DOHH2 (cell line): ENCODE measurements around the gene BORA.

Experiments
- EZH2phosphoT487 ChIP-seq: fragments of 200-600 bp; sonication (generic); IDR thresholded peaks from 2 replicates; pipeline ENCODE4 v1.6.1; 2017; ENCODE audit warnings: borderline replicate concordance, mild to moderate bottlenecking, antibody characterized with exemption, low read length, moderate library complexity, mixed read lengths
- TF ChIP-seq, protein P1 (sequence below): fragments of 200-600 bp; sonication (generic); IDR thresholded peaks from one replicate; pipeline ENCODE4 v1.5.1; 2014; ENCODE audit warnings: antibody characterized with exemption, mild to moderate bottlenecking, low read depth, low read length; ENCODE audit not compliant: poor library complexity, severe bottlenecking

GRCh38 chr13:72728290-72728605, 525 bp downstream of the BORA start:
- TF ChIP-seq, protein P1, sequence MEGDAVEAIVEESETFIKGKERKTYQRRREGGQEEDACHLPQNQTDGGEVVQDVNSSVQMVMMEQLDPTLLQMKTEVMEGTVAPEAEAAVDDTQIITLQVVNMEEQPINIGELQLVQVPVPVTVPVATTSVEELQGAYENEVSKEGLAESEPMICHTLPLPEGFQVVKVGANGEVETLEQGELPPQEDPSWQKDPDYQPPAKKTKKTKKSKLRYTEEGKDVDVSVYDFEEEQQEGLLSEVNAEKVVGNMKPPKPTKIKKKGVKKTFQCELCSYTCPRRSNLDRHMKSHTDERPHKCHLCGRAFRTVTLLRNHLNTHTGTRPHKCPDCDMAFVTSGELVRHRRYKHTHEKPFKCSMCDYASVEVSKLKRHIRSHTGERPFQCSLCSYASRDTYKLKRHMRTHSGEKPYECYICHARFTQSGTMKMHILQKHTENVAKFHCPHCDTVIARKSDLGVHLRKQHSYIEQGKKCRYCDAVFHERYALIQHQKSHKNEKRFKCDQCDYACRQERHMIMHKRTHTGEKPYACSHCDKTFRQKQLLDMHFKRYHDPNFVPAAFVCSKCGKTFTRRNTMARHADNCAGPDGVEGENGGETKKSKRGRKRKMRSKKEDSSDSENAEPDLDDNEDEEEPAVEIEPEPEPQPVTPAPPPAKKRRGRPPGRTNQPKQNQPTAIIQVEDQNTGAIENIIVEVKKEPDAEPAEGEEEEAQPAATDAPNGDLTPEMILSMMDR = no peak
- no peak for TF ChIP-seq EZH2phosphoT487
